HCT116 (cell line): ENCODE data around the gene COL5A1.

Source experiments
- JUND ChIP-seq: IDR thresholded peaks from 2 replicates; pipeline ENCODE4 v1.6.1; 2012
- SRF ChIP-seq: IDR thresholded peaks from 2 replicates; pipeline ENCODE4 v1.6.1; 2012; ENCODE audit warnings: low read depth
- TCF7L2 ChIP-seq: IDR thresholded peaks from 2 replicates; pipeline ENCODE4 v1.7.0; 2011; ENCODE audit warnings: borderline replicate concordance, inconsistent platforms; ENCODE audit not compliant: insufficient read depth, insufficient read length; ENCODE audit errors: extremely low read depth
- TF ChIP-seq, protein P1 (sequence below), 3 experiments: fragments of 200-600 bp in 1 of 3; sonication (generic) in 1 of 3; IDR thresholded peaks in 2 of 3; conservative IDR thresholded peaks in 1 of 3; 2 replicates each; pipeline ENCODE4 v1.5.1; 2012 to 2017; ENCODE audit warnings: low read depth in 2 of 3, low read length in 2 of 3, antibody characterized with exemption in 1 of 3, borderline replicate concordance in 1 of 3, control low read depth in 1 of 3, mild to moderate bottlenecking in 1 of 3, mixed read lengths in 1 of 3, mixed run types in 1 of 3, moderate library complexity in 1 of 3; ENCODE audit not compliant: insufficient read depth in 1 of 3

DNA sequence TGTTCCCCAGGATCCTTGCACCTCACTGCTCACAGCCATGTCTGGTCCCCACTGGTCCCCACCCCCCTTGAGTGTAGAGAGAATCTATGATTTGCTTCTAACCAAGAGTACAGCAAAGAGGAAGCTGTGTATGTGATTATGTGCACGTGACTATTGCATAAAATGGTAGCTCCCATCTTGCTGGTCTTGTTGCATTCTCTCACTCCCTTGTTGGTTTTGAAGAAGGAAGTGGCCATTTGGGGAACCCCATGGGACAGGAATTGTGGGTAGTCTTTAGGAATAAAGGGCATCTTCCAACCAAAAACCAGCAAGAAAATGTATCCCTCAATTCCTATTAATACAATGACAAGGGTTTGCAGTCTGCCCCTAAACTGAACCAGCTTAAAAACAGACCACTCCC is 233.8 kb downstream of the COL5A1 start:
- TF ChIP-seq, protein P1, sequence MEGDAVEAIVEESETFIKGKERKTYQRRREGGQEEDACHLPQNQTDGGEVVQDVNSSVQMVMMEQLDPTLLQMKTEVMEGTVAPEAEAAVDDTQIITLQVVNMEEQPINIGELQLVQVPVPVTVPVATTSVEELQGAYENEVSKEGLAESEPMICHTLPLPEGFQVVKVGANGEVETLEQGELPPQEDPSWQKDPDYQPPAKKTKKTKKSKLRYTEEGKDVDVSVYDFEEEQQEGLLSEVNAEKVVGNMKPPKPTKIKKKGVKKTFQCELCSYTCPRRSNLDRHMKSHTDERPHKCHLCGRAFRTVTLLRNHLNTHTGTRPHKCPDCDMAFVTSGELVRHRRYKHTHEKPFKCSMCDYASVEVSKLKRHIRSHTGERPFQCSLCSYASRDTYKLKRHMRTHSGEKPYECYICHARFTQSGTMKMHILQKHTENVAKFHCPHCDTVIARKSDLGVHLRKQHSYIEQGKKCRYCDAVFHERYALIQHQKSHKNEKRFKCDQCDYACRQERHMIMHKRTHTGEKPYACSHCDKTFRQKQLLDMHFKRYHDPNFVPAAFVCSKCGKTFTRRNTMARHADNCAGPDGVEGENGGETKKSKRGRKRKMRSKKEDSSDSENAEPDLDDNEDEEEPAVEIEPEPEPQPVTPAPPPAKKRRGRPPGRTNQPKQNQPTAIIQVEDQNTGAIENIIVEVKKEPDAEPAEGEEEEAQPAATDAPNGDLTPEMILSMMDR (IDR thresholded peaks at IDR 0.05 in 2 of 3, conservative IDR thresholded peaks at IDR 0.05 in 1 of 3; ENCODE audit: borderline replicate concordance in 1 of 3, insufficient read depth in 1 of 3, low read depth in 2 of 3, low read length in 2 of 3) = no peak
- no peak for TF ChIP-seq SRF
- no peak for TF ChIP-seq TCF7L2
- TF ChIP-seq JUND = no peak
